ENCODE results near the gene SLC6A6. TPM values are rescaled to one million over a fixed set of nuclear protein-coding genes. Genes with fewer than 3 reads are reported as not detected.

The SLC6A6 gene
- total and polyA plus RNA-seq, 2 experiments from 2014 or later: 27.5 to 150 TPM

DNA sequence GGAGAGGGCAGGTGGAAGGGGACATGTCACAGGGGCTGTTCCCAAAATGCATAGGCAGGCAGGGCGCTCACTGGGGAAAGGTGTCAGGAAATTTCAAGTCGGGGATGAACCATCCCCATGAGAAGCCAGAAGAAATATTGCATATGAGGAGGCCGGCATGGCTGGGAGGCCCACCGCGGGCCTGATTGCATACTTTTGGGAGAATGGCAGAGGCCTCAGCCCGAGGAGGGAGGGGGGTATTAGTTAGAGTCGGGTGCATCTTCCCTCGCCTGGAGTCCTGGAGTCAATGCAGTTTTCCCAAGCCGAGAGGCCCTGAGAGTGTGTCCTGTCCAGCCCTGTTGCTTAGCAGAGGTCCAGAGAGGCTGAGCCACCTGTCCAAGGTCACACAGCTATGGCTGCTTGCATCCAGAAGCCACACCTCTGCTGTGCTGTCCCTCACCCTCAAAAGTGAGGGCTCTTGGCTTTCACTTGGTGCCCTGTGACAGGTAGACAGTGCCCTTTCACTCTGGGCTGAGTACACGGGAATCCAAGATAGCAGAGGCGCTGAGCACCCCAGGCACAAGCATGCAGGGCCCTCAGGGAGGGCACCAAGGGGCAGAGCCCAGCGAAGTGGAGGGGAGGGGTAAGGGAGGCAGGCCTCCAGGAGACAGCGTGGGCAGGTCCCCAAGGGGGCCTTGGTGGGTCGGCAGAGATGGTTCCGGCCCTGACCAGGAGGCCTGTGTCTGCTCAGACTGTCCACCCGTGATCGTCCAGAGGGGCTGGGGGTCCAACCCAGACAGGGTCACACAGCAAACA lies 89.2 kb downstream of the SLC6A6 start:
- H3K4me2 ChIP-seq: no peak overlapping the region
- no peak overlapping the region for H2AFZ ChIP-seq
- 0 out of 2 replicates have a peak, but pooled peaks cover 3% of the 10 kb centered on the region for H4K20me1 ChIP-seq (replicated peaks; ENCODE audit: insufficient read depth)
- Mint-ChIP-seq H3K9me3 (no peaks in the 10 kb centered on the region; the same call in 2 of the 3 replicates), H3K36me3 (ENCODE audit: low read depth) (peaks cover 4% of the 10 kb centered on the region; the same call in 1 of the 3 replicates), H3K4me1 (no peaks in the 10 kb centered on the region), H3K4me3 (no peak overlapping the region), H3K27ac (no peak overlapping the region), H3K27me3 (ENCODE audit: insufficient read depth, low read depth, poor library complexity) (peaks cover 12% of the 10 kb centered on the region)
- ATAC-seq (no peak), DNase-seq (ENCODE audit: low spot score) (no peak)
- no peaks in the 10 kb centered on the region for H3K4me1 ChIP-seq (ENCODE audit: insufficient read depth)
- H3K36me3 ChIP-seq (ENCODE audit: insufficient read depth): 0 out of 2 replicates have a peak, but pooled peaks cover 6% of the 10 kb centered on the region
- no peaks in the 10 kb centered on the region for H3K79me2 ChIP-seq (replicated peaks; ENCODE audit: insufficient read depth)
- no peaks in the 10 kb centered on the region for H3F3A ChIP-seq (replicated peaks; ENCODE audit: low read depth)
- TF ChIP-seq POLR2AphosphoS5 (IDR thresholded peaks at IDR 0.05; ENCODE audit: low read depth): 0 out of 2 replicates have a peak, but pooled peaks have one; percentile 24
- TF ChIP-seq, protein P1, sequence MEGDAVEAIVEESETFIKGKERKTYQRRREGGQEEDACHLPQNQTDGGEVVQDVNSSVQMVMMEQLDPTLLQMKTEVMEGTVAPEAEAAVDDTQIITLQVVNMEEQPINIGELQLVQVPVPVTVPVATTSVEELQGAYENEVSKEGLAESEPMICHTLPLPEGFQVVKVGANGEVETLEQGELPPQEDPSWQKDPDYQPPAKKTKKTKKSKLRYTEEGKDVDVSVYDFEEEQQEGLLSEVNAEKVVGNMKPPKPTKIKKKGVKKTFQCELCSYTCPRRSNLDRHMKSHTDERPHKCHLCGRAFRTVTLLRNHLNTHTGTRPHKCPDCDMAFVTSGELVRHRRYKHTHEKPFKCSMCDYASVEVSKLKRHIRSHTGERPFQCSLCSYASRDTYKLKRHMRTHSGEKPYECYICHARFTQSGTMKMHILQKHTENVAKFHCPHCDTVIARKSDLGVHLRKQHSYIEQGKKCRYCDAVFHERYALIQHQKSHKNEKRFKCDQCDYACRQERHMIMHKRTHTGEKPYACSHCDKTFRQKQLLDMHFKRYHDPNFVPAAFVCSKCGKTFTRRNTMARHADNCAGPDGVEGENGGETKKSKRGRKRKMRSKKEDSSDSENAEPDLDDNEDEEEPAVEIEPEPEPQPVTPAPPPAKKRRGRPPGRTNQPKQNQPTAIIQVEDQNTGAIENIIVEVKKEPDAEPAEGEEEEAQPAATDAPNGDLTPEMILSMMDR (conservative IDR thresholded peaks at IDR 0.05; ENCODE audit: low read depth in 2 of 2): no peak
- H3K9me2 ChIP-seq (ENCODE audit: insufficient read depth): no peaks in the 10 kb centered on the region
- H3K27me3 ChIP-seq (ENCODE audit: insufficient read depth): no peaks in the 10 kb centered on the region
- no peak overlapping the region for H3K27ac ChIP-seq (ENCODE audit: low read depth)
- H3K4me3 ChIP-seq: no peak overlapping the region

DNA sequence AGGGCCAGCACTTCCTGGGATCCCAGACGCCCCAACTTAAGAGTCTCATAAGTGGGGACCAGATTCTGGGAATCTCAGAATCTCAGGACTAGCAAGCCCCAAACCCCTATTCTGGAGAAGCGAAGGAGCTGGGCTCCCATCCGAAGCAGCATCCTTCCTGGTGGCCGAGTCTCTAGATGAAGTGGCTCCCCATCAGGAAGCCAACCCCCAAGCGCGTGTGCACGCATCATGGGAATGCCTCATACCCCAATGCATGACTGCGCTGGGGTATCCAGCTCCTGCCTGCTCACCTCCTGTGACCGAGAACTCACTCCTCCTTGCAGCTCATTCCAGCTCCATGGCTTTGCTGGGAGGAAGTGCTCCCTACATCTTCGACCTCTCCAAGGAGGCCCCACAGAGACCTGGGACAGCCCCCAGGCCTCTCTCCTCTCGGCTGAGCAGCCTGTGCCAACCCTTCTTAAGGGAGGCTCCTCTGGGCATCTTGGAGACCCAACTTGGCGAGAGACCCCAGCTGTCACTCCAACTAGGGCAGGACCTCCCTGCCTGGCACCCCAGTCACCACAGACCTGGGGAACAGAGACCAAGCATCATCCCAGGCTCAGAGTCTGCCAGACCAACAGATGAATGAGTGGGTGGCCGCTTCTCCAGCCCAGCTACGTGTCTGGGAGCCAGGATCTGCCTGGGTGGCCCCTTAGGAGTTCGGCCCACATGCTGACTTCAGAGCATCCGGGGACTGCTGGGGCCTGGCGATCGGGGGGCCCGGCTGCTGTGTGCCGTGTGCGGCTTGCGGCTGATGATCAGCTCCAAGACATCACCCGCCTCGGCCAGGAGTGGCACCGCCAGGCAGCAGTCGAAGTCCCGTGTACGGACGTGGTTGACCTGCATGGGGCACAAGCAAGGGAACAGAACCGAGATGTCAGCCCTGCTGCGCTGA lies 90.8 kb downstream of the SLC6A6 start:
- 0 out of 2 replicates have a peak, but pooled peaks cover 6% of the 10 kb centered on the region for H3K36me3 ChIP-seq (ENCODE audit: insufficient read depth)
- H3F3A ChIP-seq (replicated peaks; ENCODE audit: low read depth): no peaks in the 10 kb centered on the region
- no peaks in the 10 kb centered on the region for H3K79me2 ChIP-seq (replicated peaks; ENCODE audit: insufficient read depth)
- H3K27me3 Mint-ChIP-seq (ENCODE audit: insufficient read depth, low read depth, poor library complexity): peaks cover 14% of the 10 kb centered on the region
- no peaks in the 10 kb centered on the region for H3K4me1 ChIP-seq (ENCODE audit: insufficient read depth)
- no peak overlapping the region for H3K4me3 Mint-ChIP-seq
- no peak for ATAC-seq
- no peaks in the 10 kb centered on the region; the same call in 2 of the 3 replicates for H3K9me3 Mint-ChIP-seq
- no peaks in the 10 kb centered on the region for H3K36me3 Mint-ChIP-seq (ENCODE audit: low read depth)
- H3K4me2 ChIP-seq: no peak overlapping the region
- H4K20me1 ChIP-seq (replicated peaks; ENCODE audit: insufficient read depth): 0 out of 2 replicates have a peak, but pooled peaks cover 3% of the 10 kb centered on the region
- H3K4me1 Mint-ChIP-seq: peaks cover 2% of the 10 kb centered on the region; the same call in 2 of the 3 replicates
- no peak for DNase-seq (ENCODE audit: low spot score)
- H3K27ac Mint-ChIP-seq: no peak overlapping the region
- H3K9me2 ChIP-seq (ENCODE audit: insufficient read depth): no peaks in the 10 kb centered on the region
- no peak overlapping the region for H3K27ac ChIP-seq (ENCODE audit: low read depth)
- H2AFZ ChIP-seq: no peak overlapping the region
- no peak overlapping the region for H3K4me3 ChIP-seq
- no peaks in the 10 kb centered on the region for H3K27me3 ChIP-seq (ENCODE audit: insufficient read depth)
- TF ChIP-seq, protein P2, sequence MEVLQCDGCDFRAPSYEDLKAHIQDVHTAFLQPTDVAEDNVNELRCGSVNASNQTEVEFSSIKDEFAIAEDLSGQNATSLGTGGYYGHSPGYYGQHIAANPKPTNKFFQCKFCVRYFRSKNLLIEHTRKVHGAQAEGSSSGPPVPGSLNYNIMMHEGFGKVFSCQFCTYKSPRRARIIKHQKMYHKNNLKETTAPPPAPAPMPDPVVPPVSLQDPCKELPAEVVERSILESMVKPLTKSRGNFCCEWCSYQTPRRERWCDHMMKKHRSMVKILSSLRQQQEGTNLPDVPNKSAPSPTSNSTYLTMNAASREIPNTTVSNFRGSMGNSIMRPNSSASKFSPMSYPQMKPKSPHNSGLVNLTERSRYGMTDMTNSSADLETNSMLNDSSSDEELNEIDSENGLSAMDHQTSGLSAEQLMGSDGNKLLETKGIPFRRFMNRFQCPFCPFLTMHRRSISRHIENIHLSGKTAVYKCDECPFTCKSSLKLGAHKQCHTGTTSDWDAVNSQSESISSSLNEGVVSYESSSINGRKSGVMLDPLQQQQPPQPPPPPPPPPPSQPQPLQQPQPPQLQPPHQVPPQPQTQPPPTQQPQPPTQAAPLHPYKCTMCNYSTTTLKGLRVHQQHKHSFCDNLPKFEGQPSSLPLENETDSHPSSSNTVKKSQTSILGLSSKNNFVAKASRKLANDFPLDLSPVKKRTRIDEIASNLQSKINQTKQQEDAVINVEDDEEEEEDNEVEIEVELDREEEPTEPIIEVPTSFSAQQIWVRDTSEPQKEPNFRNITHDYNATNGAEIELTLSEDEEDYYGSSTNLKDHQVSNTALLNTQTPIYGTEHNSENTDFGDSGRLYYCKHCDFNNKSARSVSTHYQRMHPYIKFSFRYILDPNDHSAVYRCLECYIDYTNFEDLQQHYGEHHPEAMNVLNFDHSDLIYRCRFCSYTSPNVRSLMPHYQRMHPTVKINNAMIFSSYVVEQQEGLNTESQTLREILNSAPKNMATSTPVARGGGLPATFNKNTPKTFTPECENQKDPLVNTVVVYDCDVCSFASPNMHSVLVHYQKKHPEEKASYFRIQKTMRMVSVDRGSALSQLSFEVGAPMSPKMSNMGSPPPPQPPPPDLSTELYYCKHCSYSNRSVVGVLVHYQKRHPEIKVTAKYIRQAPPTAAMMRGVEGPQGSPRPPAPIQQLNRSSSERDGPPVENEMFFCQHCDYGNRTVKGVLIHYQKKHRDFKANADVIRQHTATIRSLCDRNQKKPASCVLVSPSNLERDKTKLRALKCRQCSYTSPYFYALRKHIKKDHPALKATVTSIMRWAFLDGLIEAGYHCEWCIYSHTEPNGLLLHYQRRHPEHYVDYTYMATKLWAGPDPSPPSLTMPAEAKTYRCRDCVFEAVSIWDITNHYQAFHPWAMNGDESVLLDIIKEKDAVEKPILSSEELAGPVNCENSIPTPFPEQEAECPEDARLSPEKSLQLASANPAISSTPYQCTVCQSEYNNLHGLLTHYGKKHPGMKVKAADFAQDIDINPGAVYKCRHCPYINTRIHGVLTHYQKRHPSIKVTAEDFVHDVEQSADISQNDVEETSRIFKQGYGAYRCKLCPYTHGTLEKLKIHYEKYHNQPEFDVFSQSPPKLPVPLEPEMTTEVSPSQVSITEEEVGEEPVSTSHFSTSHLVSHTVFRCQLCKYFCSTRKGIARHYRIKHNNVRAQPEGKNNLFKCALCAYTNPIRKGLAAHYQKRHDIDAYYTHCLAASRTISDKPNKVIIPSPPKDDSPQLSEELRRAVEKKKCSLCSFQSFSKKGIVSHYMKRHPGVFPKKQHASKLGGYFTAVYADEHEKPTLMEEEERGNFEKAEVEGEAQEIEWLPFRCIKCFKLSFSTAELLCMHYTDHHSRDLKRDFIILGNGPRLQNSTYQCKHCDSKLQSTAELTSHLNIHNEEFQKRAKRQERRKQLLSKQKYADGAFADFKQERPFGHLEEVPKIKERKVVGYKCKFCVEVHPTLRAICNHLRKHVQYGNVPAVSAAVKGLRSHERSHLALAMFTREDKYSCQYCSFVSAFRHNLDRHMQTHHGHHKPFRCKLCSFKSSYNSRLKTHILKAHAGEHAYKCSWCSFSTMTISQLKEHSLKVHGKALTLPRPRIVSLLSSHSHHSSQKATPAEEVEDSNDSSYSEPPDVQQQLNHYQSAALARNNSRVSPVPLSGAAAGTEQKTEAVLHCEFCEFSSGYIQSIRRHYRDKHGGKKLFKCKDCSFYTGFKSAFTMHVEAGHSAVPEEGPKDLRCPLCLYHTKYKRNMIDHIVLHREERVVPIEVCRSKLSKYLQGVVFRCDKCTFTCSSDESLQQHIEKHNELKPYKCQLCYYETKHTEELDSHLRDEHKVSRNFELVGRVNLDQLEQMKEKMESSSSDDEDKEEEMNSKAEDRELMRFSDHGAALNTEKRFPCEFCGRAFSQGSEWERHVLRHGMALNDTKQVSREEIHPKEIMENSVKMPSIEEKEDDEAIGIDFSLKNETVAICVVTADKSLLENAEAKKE (CRISPR knock-in tag; IDR thresholded peaks at IDR 0.05): no peak
- no peak for TF ChIP-seq JUNB (IDR thresholded peaks at IDR 0.05; ENCODE audit: unreplicated experiment)
- TF ChIP-seq STAT1 (IDR thresholded peaks at IDR 0.05; ENCODE audit: unreplicated experiment): no peak
- TF ChIP-seq NANOG (IDR thresholded peaks at IDR 0.05; ENCODE audit: borderline replicate concordance): no peak
- TF ChIP-seq, protein P3, sequence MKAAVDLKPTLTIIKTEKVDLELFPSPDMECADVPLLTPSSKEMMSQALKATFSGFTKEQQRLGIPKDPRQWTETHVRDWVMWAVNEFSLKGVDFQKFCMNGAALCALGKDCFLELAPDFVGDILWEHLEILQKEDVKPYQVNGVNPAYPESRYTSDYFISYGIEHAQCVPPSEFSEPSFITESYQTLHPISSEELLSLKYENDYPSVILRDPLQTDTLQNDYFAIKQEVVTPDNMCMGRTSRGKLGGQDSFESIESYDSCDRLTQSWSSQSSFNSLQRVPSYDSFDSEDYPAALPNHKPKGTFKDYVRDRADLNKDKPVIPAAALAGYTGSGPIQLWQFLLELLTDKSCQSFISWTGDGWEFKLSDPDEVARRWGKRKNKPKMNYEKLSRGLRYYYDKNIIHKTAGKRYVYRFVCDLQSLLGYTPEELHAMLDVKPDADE (IDR thresholded peaks at IDR 0.05): no peak
- no peak for TF ChIP-seq EZH2phosphoT487 (IDR thresholded peaks at IDR 0.05; ENCODE audit: unreplicated experiment)
- no peak for TF ChIP-seq ZNF331 (CRISPR knock-in tag; IDR thresholded peaks at IDR 0.05; ENCODE audit: low read depth)

Measured in GM23338 (cell line).